Measurements from ENCODE around the gene SLC9A1. TPM values are rescaled to one million over a fixed set of nuclear protein-coding genes. Genes with fewer than 3 reads are reported as not detected.

SLC9A1 gene
- total RNA-seq, 1 experiment from 2014 or later = 16.6 TPM

DNA sequence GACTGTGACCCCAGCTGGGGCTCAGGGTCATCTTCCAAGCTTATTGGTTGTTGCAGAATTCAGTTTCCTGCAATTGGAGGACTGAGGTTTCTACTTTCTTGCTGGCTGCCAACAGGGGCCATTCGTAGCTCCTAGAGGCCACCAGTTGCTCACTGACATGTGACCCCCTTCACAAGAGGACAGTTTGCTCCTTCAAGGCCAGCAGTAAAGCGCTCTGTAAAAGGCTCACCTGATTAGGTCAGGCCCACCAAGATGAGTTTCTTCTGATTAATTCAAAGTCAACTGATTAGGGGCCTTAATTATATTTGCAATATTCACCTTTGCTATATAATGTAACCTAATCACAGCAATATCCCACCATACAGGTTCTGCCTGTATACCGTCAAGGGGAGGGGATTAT lies 68.9 kb downstream of the SLC9A1 start:
- no peak for DNase-seq (ENCODE audit: extremely low read depth, low read depth)

DNA sequence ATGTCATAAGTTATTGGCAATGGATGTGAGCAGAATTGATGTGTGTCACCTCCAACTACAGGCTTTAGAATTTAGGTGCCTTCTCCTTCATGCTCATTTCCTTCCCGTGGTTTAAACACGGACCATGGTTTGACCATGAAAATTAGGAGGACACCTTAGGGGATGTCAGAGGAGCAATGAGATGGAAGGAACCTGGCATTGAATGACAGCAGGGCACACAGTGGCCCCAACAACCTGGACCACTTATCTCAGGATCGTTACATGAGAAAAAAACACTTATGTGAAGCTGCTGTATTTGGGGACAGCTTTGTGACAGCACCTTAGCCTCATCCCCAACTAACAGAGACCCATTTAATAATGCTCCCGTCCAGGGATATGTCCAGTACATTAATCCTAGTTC lies 70.8 kb downstream of the SLC9A1 start:
- DNase-seq (ENCODE audit: extremely low read depth, low read depth) = no peak

DNA sequence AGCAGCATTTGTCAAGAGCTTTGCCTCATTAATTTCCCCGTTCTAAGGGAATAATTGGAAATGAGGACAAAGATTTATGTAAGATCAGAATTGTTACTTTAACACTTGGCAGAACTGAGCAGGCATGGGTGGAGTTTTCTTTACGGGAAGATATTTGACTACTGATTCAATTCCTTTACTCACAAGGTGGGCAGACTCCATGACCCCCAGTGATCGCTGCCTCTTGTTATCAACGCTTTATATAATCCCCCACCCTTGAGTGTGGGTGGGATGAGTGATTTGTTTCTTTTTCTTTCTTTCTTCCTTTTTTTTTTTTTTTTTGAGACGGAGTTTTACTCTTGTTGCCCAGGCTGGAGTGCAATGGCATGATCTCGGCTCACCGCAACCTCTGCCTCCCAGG lies 77.0 kb downstream of the SLC9A1 start:
- no peak for DNase-seq (ENCODE audit: extremely low read depth, low read depth)

DNA sequence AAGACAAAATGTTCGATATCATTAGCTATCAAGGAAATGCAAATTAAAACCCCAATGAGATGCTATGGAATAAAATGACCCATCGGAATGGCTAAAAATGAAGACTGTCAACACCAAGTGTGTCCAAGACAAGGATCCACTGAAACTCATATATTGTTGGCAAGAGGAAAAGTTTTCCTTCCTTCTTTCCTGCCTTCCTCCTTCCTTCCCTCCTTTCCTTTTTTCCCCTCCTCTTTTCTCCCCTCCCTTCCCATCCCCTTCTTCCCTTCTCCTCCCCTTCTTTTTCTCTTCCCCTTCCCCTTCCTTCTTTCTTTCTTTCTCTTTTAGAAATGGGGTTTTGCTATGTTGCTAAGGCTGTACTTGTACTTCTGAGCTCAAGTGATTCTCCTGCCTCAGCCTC lies 78.1 kb downstream of the SLC9A1 start:
- DNase-seq (ENCODE audit: extremely low read depth, low read depth) = no peak

DNA sequence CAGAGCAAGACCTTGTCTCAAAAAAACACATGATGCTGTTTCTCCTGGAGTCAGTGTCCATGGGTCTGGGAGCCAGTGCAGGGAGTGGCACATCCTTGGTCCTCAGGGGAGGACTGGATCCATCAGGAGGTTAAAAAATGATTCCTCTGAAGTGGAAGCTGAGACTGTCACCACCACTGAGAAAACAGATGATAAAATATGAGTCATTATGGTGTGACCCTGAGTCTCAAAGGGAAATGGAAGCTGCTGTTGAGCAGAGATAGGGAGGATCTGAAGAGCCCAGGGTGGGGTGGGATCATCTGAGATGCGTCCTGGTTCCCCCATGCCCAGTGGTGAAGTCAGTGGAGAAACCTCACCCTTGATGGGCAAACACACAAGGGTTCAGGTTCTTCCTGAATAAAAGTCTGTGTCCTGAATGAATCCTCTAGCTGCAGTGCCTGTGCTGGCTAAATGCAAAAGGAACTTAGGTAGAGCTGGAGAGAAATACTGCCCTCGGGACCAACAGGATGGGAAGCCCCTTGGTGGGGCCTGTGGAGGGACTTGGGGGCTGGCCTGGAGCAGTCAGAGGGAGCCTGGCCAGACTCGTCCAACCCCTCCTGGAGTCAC lies 80.6 kb downstream of the SLC9A1 start:
- no peak for DNase-seq (ENCODE audit: extremely low read depth, low read depth)

DNA sequence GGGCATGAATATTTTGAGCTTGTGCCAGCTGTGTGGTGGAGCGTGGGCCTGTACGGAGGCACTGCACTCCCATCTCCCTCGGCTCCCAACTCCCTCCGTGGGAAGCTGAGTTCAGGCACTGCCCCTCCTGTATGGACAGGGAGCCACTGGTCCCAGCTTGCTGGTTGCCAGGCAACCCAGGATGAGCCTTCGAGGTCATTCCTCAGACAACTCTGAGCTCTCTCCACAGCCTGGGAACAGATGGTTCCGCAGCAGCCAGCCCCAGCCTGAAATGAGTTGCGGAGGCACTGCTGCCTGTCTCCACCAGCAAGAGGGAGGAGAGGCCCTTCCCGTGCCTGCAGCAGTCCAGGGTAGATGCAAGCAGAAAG lies 83.9 kb downstream of the SLC9A1 start:
- DNase-seq (ENCODE audit: extremely low read depth, low read depth) = no peak

DNA sequence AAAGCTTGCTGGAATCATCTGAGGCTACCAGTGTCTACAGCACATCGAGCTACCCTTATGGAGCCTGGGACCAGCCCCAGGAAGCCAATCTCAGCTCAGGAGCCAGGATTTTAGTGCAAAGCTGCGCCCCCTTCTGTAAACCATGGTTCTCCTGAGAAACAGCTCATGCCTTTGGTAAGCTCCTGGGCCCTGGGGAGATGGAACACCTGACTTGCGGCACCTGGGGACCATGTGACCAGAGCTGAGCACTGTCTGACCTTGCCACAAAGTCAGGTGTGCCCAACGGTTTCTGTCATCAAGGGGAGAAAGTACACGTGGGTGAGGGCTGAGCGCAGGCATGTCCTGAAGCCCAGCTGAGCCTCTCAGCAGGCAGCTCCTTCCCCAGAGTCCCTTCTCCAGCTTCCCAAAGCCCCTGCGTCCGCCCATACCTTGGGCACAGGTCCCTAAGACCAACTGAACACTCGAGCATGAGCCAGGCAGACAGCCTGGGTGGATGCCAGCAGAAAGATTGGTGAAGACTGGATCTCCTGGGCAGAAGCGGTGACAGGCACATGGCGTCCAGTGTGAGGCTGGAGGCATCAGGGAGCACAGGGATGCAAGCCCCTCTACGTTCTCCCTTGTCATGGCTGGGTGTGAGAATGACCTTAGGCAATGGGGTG lies 84.4 kb downstream of the SLC9A1 start:
- no peak for DNase-seq (ENCODE audit: extremely low read depth, low read depth)

DNA sequence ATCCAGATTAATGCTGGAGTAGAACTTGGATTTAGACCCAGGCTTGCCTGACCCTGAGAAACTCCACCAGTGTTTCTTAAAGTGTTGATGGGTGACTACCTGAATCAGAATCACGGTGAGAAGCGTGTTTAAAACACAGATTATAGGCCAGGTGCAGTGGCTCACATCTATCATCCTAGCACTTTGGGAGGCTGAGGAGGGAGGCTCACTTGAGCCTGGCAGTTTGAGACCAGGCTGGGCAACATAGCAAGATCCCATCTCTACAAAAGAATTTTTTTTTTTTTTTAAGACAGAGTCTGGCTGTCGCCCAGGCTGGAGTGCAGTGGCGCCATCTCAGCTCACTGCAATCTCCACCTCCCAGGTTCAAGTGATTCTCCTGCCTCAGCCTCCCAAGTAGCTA lies 86.0 kb downstream of the SLC9A1 start:
- no peak for DNase-seq (ENCODE audit: extremely low read depth, low read depth)

DNA sequence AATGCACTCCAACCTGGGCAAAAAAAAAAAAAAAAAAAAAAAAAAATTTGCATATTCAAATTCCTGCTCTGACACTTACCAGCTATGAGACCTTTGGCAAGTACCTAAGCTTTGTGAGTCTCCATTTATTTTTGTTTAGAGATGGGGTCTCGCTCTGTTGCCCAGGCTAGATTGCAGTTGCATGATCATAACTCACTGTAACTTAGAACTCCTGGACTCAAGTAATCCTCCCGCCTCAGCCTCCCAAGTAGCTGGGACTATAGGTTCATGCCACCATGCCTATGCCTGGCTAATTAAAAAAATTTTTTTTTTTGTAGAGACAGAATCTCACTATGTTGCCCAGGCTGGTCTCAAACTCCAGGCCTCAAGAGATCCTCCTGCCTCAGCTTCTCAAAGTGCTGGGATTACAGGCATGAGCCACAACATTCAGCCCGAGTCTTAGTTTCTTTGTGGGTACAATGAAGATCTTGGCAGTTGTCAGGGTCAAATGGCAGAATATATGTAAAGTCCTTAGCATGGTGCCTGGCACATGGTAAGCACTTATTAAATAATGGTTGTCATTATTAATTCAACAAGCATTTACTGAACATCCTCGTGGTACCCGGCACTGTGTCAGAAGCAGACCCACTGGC lies 88.8 kb downstream of the SLC9A1 start:
- DNase-seq (ENCODE audit: extremely low read depth, low read depth) = no peak

DNA sequence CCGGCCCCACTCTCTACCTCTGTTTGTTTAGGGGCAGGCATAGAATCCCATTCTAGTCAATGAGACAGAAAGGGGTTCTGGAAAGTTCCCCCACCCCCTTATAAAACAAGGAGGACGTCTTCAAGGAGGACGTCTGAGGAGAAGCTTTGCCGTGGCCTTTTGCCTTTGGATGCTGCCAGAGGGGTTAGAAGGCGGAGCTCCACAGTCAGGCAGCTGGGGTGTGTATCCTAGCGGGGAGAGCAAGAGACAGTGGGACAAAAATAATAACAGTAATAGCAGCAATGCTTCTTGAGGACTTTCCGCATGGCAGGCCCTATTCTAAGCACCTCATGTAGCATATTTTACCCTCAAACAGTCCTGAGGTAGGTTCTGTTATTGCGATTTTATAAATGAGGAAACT lies 94.0 kb downstream of the SLC9A1 start:
- DNase-seq (ENCODE audit: extremely low read depth, low read depth) = no peak

DNA sequence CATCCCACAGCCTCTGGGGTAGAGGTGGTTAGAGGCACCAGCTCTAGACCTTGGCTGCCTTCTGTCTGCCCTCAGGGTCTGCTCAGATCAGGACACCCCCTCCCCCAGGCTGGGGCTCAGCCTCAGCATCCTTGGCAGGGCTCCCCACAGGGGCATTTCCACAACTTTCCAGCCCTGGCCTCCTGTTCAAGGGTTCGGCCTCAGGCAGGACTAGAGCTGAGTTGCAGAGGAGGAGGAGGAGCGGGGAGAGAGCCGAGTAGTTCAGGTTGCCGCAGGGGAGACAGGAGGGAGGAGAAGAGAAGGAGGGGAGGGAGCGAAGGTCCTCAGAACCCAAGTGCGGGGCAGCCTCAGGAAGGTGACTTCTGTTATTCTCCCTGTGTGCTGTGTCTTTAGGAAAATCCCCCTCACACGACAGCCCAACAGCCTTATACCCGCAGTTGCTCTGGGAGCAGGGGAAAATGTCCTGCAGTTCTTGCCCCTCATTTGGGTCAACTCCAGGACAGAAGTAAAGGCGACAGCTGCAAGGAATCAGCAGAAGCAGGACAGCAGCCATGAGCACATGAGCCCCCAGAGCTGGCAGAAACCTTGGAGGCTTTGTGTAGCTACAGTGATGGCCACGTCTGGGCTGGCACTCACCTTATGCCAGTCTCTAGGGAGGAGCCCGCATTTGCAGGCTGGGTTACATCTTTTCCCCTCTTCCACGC lies 95.8 kb downstream of the SLC9A1 start:
- DNase-seq (ENCODE audit: extremely low read depth, low read depth) = no peak

DNA sequence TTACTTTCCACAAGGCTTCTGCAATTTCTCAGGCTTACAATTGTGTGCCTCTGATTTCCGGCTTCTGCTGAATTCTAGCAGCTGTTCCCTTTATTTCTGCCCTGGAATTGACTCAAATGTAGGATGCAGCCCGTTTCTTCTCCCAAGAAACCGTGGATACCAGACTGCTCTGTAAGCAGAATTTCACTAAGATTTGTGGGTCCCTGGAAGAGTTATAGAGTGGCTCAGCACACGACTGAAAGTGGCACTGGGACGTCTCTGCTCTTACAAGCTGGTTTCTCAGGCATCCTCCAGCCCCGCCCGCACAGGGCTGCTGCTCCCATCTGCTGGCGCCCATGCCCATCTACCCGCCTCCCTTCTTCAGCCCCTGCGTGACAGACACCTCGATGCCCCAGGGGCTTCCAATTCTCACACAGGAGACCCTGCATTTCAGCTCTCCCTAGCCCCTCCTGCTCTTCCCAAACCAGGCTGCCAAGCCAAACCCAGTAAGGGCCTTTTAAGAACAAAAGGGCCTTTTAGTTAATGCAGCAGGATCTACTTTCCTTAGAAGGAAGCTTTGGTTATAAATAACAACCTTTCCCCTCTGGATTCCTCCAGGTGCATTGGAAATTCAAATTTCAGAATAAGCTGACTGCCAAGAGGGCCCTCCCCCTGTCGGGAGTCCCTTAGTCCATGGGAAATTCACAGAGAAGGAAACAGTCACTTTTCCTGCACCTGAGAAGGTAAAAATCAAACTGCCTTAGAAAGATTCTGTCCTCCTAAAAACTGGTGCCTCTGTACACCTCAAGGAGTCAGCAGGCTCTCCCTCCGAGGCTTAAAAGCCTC lies 96.9 kb downstream of the SLC9A1 start:
- no peak for DNase-seq (ENCODE audit: extremely low read depth, low read depth)

DNA sequence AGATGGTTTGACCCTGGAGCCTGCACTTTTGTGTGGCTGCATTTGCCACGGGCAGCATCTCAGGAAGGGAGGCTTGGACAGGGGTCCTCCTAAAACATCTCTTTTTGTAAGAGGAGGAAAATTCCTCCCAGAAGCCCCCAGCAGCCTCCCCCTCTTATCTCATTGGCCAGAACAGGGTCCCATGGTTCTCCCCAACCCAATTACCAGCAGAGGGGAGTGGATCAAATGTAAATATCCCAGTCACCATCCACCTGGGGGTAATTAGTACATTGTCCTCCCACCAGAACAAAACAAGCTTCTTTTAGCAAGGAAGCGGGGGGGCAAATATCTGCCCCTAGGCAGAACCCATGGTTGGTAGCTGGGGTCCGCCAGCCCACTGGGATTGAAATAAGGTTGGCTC lies 97.5 kb downstream of the SLC9A1 start:
- DNase-seq (ENCODE audit: extremely low read depth, low read depth) = no peak

DNA sequence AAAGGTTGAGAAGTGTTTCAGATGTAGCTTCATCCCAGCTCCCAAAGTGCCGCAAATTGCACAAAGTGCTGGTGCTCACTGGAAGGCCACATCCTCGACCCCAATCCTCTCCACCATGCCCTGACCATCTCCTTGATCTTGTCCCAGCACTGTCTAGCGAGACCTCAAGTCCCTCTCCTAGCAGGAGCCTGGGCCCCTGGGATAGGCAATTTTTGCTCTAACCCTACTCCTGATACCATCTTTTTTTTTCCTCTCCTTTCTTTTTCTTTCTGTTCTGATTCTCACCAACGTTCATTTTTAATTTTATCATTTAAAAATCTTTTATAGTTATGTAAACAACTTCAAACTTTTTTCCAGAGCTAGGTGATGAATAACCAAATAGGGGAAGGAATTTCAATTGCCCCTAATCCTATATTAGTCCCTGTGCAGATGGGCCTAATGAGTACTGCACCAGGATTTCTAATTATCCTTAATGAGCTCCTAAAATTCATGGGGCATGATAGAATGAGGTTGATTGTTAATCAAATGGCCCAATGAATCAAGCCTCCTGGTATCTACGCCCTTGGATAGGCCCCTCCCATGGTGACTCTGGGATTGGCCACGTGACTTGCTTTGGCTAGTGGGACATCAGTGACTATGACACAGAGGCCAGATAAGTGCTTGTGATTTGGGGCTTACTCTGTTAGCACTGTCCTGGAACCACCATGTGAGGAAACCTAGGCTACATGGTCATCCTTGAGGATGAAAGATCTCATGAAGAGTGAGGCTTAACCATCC lies 100.8 kb downstream of the SLC9A1 start:
- DNase-seq (ENCODE audit: extremely low read depth, low read depth) = no peak

DNA sequence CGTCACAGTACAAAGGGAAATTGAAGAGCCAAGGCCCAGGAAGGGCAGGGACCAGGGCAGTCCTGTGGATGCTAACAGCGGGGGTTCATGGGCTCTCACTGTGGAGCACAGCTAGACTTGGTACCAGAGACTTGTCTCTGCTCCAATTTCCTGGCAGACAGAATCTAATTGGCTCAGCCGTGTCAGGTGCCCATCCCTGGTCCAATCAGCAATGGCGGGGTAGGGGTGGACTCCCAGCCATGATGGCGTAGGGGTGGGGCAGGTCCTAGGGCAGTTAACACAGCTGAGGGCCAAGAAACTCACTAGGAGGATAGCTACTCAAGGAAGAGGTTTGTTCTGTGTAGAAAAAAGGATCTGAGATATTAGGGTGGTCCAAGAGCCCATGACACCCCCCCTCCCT lies 102.4 kb downstream of the SLC9A1 start:
- DNase-seq (ENCODE audit: extremely low read depth, low read depth) = no peak

DNA sequence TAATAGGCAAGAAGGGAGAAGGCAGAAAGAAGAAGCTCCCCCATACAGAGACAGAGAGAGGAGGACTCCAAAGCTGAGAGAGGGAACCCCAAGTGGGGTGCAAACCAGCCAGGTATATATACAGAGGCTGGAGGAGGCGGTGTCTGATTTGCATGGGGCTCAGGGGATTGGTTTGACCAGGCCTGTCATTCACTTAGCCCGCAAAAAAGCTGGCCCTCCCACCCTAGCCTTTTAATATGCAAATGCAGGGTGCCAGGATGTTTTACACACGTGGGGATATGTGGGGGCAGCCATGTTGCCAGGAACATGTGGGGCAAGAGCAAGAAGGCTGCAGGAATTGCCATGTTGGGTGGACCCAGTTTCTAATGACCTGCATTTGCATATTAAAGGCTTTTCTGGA lies 105.3 kb downstream of the SLC9A1 start:
- no peak for DNase-seq (ENCODE audit: extremely low read depth, low read depth)

DNA sequence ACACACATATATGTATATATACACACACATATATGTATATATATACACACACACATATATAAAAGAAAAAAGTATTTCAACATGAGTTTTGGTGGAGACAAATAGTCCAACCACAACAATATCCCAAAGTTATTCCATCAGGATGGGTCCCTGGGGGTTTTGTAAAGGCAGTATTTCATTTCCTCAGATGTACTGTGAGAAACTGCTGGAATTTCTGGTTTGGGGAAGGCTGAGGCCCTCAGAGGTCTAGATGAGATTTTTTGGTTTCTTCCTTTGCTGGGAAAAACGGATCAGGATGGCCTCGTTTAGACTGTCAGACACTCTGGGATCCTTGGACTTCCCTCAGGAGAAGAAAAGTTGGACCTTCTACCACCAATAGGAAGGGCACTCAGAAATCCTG lies 105.8 kb downstream of the SLC9A1 start:
- DNase-seq (ENCODE audit: extremely low read depth, low read depth) = no peak
